GM21447 (cell line): Measurements from ENCODE around the gene NRXN2.

Experiments
- ATAC-seq: cut with Tn5 transposase; IDR thresholded peaks from one replicate; pipeline ENCODE4 v1.9.1; 2021; ENCODE audit not compliant: unreplicated experiment

Gene NRXN2

DNA sequence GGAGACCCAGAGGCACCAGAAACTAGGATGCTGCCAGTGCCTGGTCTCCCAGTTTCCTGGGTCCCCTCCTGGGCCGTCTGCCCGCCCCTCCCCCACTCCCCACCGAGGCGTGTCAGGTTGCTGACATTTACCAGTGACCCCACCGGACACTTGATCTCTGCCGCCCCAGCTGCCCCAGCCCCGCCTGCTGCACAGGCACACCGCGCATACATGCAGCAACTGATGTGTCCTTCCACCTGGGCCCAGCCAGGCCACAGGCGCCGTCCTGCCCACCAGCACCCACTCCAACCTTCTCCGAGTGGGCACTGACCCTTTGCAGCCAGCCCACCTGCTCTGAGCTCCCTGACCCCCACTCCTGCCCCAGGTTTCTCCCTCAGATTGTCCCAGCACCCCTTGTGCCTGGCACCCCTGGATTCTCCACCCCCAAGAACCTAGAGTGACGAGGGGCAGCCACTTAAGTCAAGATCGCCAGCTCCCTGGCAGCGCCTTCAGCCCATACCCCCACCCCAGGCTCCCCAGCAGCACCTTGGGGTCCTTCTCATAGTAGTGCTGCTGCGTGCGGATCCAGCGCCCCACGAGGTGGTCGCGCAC, 36.2 kb upstream of the NRXN2 start:
- no peak for ATAC-seq

GRCh38 chr11:64758330-64759079, 35.5 kb upstream of the NRXN2 start:
- ATAC-seq: no peak

GRCh38 chr11:64757549-64758329, 34.7 kb upstream of the NRXN2 start:
- no peak for ATAC-seq

GRCh38 chr11:64755681-64756361, 32.8 kb upstream of the NRXN2 start:
- no peak for ATAC-seq

DNA sequence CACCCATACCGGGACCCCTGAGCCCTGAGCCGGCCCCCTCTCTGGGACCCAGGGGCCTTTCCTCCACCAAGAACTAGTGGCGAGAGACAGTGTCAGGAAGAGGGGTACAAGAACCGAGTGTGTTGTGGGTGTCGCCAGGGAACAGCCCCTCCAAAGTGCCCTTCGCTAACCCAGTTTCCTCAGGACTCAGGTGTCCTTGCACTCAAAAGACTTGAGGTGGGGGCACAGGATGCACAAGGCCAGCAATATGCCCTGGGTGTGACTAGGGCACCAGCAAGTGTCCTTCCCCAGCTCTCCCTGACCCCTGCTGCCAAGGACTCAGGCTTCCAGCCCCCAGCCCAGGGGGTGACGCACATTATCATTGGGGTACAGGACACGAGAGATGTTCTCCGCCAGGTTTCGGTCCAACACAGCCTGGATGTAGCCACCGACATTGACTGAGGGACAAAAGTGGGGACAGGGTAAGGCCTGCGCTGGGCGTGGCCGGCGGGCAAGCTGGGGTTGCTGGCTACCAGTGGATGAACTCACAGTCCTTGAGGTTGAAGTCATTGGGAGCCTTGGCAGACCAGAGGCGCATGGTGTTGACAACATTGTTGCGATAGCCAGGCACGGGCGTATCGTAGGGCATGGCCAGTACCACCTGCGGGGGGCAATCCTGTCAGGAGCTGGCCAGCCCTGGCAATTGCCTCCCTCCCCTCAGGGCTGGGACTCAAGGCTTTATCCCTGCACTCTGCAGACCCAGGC, 32.1 kb upstream of the NRXN2 start:
- ATAC-seq: no peak

DNA sequence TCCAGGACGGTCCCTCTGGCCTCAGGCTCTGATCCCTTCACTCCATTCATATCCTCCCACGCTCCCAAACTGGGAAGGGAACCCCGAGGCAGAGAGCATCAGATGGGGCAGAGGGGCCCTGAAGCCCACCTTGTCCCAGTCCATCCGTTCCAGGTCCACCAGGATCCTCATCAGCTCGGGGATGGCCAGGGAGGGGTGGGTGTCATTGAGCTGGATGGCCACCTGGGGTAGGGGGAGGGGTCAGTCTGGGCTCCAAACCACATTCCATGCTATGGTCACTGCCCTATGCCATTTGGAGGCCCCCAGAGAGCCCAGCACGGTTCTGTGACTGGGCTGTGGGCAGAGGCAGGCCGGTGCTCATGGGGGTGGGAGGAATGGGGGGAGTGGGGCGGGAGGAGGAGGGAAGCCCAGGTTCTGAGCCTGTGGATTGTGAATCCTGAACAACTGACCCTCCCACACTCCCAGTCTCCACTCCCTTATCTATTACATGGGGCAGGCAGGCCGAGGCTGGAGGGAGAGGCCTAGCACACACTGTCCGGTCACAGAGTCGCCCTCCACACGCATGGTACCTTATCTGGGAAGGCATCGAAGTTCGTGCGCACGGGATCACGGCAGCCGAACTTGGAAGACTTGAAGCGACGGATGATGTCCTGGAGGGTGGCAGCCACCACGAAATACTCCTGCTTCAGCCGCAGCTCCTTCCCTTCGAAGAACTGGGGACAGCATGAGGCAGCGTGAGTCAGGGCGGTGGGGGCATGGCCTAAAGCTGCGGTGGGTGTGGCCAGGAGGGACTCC, 31.3 kb upstream of the NRXN2 start:
- ATAC-seq: no peak

DNA sequence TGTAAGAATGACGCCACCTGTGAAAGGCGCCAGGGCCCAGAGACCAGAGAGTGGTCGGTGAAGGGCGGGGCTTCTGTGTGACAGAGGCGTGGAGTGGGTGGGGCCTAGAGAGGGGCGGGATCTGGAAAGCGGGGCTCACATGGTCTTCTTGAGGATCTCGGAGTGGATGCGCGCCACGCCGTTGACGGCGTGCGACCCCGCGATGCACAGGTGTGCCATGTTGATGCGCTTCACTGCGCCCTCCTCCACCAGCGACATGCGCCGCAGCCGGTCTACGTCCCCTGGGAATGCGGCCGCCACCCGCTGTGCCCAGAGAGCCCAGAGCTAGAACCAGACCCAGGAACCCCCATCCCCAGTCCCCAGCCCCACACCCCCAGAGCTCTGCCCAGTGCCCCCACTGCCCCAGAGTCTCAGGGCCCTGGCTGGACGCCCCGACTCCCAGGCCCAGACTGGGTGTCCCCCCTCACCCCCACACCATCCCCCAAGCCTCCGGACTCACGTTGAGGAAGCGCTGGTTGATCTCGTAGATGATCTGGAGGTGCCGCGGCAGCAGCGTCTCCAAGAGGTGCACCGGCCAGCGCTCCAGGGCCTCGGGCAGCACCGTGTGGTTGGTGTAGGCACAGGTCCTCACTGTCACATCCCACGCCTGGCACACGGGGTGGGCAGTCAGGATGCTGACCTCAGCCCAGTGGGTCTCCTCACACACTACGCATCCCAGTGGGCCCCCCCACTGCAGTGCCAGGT, 30.6 kb upstream of the NRXN2 start:
- no peak for ATAC-seq

DNA sequence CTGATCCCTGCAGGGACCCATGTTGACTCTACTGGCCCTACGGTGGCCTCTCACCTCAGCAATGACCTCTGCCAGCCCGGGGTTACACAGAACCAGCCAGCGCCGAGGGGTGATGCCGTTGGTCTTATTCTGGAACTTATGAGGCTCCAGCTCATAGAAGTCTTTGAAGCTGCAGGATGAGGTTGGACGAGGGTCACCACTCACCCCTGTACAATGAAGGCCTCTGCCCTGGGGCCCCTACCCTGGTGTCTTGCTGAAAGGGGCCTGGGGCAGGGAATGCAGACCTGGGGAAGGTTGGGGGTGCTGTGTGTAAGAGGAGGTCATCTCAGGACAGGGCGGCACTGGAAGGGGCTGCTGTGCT, 30.0 kb upstream of the NRXN2 start:
- no peak for ATAC-seq

DNA sequence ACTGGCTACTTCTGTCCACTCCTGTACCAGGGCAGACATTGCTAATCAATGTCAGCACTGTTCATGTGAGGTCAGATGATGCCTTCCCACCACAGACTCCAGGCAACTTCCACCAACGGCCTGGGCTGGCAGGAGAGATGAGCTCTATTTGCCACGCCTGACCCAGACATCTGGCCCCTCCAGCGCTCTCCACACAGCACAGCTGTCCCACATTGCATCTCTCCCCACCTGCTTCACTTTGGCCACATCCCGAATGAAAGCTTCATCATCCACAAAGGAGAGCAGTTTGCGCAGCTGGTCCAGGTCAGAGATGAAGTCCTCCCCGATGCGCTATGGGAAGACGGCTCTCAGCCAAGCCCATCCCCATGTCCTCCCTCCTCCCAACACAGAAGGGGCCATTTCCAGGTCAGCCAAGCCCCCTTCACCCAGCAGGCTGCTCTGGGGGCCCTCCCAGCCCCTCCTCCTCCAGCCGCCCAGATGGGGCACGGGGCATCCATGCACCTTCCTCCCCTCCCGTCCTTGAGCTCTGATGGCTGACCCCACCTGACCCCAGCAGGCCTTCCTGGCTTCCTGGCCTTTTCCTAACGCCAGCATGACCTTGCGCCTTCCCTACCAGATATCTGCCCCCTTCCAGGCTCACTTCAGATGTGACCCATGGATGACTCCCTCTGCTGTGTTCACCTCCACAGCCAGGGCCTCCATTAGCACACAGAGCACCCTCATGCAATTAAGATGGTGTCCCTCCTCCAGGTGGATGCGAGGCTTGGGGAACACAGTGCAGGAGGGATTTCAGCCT, 29.4 kb upstream of the NRXN2 start:
- no peak for ATAC-seq

GRCh38 chr11:64751580-64751979, 28.6 kb upstream of the NRXN2 start:
- ATAC-seq: no peak

DNA sequence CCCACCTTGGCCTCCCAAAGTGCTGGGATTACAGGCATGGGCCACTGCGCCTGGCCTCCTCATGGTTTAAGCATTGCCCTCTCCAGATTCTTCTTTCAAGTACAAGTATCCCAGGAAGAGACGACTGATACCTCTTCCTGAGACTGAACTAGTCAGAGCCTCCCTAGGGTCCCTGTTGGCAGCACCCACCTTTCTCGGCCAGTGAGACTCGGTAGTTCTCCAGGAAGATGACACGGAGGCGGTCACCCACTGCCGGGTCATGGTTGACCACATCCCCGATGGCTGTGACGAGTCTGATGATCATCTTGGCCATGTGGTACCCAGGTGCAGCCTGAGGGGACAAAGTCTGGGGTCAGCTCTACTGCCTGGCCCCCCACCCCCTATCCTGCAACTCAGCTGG, 28.1 kb upstream of the NRXN2 start:
- ATAC-seq: no peak

DNA sequence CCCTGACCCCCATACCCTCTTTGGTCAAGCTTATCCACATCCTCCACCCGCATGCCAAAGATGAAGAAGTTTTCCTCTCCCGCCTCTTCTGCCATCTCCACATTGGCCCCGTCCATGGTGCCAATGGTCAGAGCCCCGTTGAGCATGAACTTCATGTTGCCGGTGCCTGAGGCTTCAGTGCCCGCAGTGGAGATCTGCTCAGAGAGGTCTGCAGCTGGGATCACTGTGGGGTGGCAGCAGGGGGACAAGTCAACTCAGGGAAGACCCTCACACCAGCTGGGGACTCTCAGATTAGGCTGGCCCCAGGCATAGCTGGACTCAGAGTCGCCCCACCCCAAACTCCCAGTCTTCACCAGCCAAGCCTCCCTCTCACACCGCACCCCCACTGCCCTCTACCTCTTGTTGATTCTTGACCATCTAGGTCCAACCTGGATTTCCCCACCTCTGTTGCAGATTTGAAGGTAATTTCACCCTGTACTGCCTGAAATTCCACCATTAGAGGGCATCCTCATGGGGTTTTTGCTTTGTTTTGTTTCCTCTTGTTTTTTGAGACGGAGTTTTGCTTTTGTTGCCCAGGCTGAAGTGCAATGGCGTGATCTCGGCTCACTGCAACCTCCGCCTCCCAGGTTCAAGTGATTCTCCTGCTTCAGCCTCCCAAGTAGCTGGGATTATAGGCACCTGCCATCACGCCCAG, 27.5 kb upstream of the NRXN2 start:
- ATAC-seq: no peak

- ATAC-seq: no peak
Observed at GRCh38 chr11:64747961-64748665, 25.1 kb upstream of the NRXN2 start.

- no peak for ATAC-seq
Observed at GRCh38 chr11:64746486-64746885, 23.5 kb upstream of the NRXN2 start.

GRCh38 chr11:64745521-64746328, 22.7 kb upstream of the NRXN2 start:
- ATAC-seq: no peak

DNA sequence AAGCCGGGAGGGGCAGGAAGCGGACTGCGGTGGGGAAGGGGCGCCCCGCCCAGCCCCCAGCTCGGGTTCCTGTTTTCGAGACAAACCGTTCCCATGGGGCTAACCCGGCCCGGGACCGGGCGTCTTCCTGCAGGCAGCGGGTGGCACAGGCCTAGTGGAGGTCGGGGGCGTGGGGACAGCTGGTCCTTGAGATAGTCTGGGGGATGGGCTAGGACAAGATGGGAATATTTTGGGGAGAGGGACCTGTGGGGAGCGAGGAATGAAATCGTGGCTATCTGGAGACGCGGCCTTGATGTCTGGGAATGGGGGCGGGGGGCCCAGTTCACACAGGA, 22.2 kb upstream of the NRXN2 start:
- ATAC-seq: no peak
